HepG2 (cell line): Measurements from ENCODE around the gene ZNF747. TPM values are rescaled to one million over a fixed set of nuclear protein-coding genes. Genes with fewer than 3 reads are reported as not detected.

Source experiments
- ARNT ChIP-seq: fragments of 450-650 bp; IDR thresholded peaks from 2 replicates; pipeline ENCODE4 v1.6.1; 2017
- CEBPG ChIP-seq: IDR thresholded peaks from 2 replicates; pipeline ENCODE4 v1.6.1; 2016
- HMGXB3 ChIP-seq: sonication (generic); formaldehyde crosslinking; IDR thresholded peaks from 2 replicates; pipeline ENCODE4 v1.4.0; 2020; ENCODE audit warnings: missing genetic modification reagents, borderline replicate concordance
- HOXA3 ChIP-seq: sonication (generic); formaldehyde crosslinking; IDR thresholded peaks from 2 replicates; pipeline ENCODE4 v1.5.0; 2020; ENCODE audit warnings: missing genetic modification reagents
- MXI1 ChIP-seq: IDR thresholded peaks from 3 replicates; pipeline ENCODE4 v1.6.1; 2012; ENCODE audit warnings: low read depth, low read length, inconsistent platforms, borderline replicate concordance
- NR1H2 ChIP-seq: sonication (generic); formaldehyde crosslinking; IDR thresholded peaks from 2 replicates; pipeline ENCODE4 v1.8.1; 2022; ENCODE audit warnings: low read depth, missing genetic modification reagents, borderline replicate concordance
- ZBTB49 ChIP-seq: sonication (generic); formaldehyde crosslinking; IDR thresholded peaks from 2 replicates; pipeline ENCODE4 v1.4.0; 2020; ENCODE audit warnings: missing genetic modification reagents, borderline replicate concordance
- ZFP41 ChIP-seq: sonication (generic); formaldehyde crosslinking; IDR thresholded peaks from 2 replicates; pipeline ENCODE4 v1.4.0; 2020; ENCODE audit warnings: mild to moderate bottlenecking, missing genetic modification reagents, borderline replicate concordance
- ZNF503 ChIP-seq: sonication (generic); formaldehyde crosslinking; IDR thresholded peaks from 2 replicates; pipeline ENCODE4 v1.4.0; 2020; ENCODE audit warnings: missing genetic modification reagents
- polyA plus RNA-seq, 8 experiments: library from polyadenylated mRNA; depleted of rRNA in 3 of 8; stranded (reverse) in 7 of 8; unstranded in 1 of 8; fragments of >200 nt; fragmentation: Illumina TruSeq in 4 of 8; extraction: Trizol in 4 of 8; gene quantifications; 2 replicates each; pipeline versions ENCODE4 v1.2.1 to v1.2.3, GENCODE V29; 2011 to 2016; ENCODE audit warnings: low read depth in 4 of 8, missing spikeins in 1 of 8, mixed read lengths in 1 of 8; ENCODE audit not compliant: insufficient read depth in 1 of 8
- total RNA-seq, 5 experiments: library from RNA; depleted of rRNA; stranded (reverse); fragments of >200 nt; fragmentation: Illumina TruSeq; extraction: Trizol; gene quantifications; 2 replicates each; pipeline ENCODE4 v1.2.3, GENCODE V29; 2016; ENCODE audit warnings: low read depth in 1 of 5

ZNF747 gene
- total and polyA plus RNA-seq, 2 of the 13 experiments (the other 11 are each of a cell fraction or from before 2014, with no cell fraction given) = 7.2 to 10.2 TPM

GRCh38 chr16:30555315-30556124 is 20.9 kb upstream of the ZNF747 start (continued):
- no peak for TF ChIP-seq ZNF503
- no peak for TF ChIP-seq ZBTB49
- TF ChIP-seq ARNT = no peak
- TF ChIP-seq HMGXB3 (CRISPR knock-in tag) = no peak
- no peak for TF ChIP-seq ZFP41 (CRISPR knock-in tag)
- no peak for TF ChIP-seq NR1H2 (CRISPR knock-in tag)
- TF ChIP-seq HOXA3 (CRISPR knock-in tag) = peak; percentile 31; the same call in 1 of the 2 replicates
- TF ChIP-seq MXI1 = no peak
- TF ChIP-seq CEBPG (CRISPR knock-in tag) = no peak
